Omental fat pad (tissue), 4 donors: ENCODE results near the gene ZSCAN10. TPM values are rescaled to one million over a fixed set of nuclear protein-coding genes. Genes with fewer than 3 reads are reported as not detected.

Experiments used
- ATAC-seq: fragments of 150-250 bp; one replicate; pipeline ENCODE4 v1.9.1; 2016; ENCODE audit warnings: mild to moderate bottlenecking, moderate library complexity; ENCODE audit not compliant: low FRiP score
- DNase-seq: peaks from one replicate; pipeline ENCODE4 v3.0.0-alpha.2; 2019; ENCODE audit warnings: low spot score
- total RNA-seq, 4 donors: library from RNA; depleted of rRNA; stranded (reverse); fragments of >200 nt; gene quantifications; one replicate each; pipeline ENCODE4 v1.1.0, GENCODE V29; 2016
- TF ChIP-seq, protein P1 (sequence below), 3 donors: fragments of 450-650 bp; IDR thresholded peaks; one replicate each; pipeline ENCODE4 v1.5.1; 2016 to 2017; ENCODE audit warnings: antibody characterized with exemption in 3 of 3, mild to moderate bottlenecking in 3 of 3, moderate library complexity in 2 of 3

The ZSCAN10 gene
- total RNA-seq, 4 donors from 2014 or later: 0.28 TPM; not detected in 3

DNA sequence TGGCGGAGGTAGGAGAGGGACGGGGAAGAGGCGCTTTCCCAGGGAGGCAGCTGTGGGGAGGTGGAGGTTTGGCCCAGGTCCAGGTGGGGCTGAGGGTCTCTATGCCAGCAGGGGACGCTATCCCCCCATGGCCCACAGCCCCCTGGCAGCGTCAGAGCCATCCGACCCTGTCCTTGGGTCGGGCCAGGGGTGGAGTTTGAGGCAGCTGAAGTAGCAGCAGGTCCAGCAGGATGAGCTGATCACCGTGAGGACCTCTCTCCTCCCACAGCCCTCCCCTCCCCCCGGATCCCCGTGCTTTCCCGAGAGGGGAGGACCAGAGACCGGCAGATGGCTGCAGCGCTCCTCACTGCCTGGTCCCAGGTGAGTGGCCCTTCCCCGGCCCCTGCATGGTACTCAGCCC, 16.5 kb upstream of the ZSCAN10 start:
- no peak for ATAC-seq
- DNase-seq: no peak
- TF ChIP-seq, protein P1, sequence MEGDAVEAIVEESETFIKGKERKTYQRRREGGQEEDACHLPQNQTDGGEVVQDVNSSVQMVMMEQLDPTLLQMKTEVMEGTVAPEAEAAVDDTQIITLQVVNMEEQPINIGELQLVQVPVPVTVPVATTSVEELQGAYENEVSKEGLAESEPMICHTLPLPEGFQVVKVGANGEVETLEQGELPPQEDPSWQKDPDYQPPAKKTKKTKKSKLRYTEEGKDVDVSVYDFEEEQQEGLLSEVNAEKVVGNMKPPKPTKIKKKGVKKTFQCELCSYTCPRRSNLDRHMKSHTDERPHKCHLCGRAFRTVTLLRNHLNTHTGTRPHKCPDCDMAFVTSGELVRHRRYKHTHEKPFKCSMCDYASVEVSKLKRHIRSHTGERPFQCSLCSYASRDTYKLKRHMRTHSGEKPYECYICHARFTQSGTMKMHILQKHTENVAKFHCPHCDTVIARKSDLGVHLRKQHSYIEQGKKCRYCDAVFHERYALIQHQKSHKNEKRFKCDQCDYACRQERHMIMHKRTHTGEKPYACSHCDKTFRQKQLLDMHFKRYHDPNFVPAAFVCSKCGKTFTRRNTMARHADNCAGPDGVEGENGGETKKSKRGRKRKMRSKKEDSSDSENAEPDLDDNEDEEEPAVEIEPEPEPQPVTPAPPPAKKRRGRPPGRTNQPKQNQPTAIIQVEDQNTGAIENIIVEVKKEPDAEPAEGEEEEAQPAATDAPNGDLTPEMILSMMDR (IDR thresholded peaks at IDR 0.05): no peak

DNA sequence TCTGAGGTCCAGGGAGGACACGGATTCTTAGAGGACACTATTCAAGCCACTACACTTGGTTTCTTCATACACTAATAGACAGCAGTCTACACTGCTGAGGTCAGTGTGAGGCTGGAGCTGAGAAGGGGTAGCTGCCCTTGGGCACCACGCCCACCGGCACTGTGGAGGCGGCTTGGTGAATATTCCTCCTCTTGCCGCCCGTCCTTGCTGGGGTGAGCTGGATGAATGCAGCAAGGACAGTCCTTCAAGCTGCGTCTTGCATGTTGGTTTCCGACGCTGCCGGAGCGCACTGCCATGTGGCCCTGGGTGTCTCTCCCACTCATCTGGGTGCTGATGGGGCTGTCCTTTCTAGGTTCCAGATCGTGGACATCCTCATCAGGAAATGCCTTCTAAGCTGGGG, 15.9 kb upstream of the ZSCAN10 start:
- no peak for ATAC-seq
- TF ChIP-seq, protein P1 (IDR thresholded peaks at IDR 0.05): no peak
- DNase-seq: no peak

DNA sequence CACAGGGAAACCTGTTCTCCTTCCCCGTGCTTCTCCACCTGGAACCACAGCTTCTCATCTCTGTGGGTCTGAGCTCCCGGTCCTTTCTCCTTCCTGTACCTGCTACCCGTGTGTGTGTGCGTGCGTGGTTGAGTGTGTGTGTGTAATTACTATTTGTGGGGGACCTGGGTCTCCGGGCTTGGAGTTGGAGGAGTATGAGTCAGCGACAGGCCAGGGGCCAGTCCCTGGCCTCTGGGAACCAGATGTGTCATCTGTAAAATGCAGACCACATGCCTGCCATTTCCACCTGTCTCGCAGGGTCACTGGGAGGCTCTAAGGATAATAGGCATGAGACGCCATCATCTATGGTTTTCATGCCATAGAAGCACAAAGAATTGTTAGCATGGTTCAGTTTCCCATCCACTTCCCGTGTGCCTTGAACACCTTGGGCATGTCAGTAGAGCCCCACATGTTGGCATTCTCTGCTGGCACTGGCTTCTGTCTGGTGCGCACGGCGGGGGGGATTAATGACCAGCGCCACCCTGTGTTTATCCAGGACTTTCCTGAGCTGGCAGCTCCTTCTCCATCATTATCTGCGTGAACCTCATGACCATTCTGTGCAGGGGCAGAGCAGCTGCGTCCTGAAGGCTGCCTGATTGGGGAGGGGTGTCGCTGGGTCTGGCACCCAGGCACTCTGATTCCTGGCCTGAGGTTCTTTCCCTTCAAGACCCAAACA, 14.8 kb upstream of the ZSCAN10 start:
- DNase-seq: no peak
- no peak for ATAC-seq
- TF ChIP-seq, protein P1 (IDR thresholded peaks at IDR 0.05): no peak

DNA sequence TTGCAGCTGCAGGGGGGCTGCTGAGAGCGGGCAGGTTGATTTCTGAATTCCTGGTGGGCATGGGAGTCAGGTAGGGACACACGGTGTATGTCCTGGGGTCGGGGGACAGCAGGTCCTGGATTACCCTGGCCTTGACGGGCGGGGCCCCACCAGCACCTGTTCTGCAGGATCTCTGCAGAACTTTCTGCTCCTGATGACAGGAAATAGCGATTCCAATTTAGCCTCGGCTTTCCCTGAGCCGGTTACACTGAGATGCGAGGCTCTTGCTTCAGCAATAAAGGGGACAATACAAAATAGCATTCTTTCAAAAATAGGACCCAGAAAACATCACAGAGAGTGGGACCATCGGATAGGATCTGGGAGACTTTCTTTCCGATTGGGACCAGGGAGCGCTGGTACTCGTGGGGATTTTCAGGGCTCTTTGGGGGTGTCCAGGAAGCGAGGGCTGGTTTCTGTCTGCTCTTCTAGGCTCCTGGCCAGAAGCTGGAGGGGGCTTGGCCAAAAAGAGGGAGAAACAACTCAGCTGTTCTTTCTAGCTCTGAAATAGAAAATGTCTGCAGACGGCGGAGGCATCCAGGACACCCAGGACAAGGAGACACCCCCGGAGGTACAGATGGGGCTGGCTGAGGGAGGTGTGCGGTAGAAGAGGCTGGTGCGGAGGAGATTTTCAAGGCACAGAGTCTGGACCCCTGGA, 13.9 kb upstream of the ZSCAN10 start:
- no peak for ATAC-seq
- no peak for DNase-seq
- TF ChIP-seq, protein P1 (IDR thresholded peaks at IDR 0.05): no peak

DNA sequence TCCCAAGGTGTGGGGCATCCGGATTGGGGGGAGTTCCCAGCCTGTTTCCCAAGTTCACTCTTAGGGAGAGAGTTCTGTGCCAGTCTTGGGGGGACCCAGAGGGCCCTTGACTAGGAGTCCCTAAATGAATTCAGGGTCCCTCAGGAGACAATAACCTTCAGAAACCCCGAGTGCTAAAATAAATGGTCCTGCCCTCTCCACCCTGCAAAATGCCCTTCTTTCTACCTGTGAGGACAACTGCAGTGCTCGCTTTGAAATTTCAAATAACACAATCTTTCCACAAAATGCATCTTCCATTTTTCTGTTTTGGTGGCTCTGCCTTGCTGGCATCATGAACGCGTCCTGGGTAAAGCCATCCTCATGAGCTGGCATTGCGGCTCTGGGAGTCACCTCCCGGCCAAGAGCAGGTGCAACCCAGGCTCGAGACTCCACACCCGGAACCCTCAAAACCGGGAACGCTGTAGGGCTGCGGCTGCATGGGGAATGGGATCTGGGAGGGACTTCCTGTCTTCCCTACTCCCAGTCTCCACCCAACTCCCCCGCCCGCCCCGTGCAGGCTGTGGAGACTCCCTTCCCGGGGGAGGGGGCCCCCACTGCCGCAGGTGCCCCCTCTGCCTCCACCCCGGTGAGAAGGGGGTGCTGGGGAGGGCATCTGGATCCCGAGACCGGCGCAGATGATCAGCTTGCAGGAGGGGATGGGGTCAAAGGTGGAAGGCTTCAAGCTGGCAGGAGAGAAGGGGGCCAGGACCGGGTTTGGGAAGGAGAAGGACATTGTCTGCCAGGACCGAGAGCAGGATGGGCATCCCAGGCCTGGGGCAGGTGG, 13.2 kb upstream of the ZSCAN10 start, which contains the start of gene ZNF205:
Gene ZNF205, plus strand, starts transcription at position 529 of the 823 bp plus-strand sequence. CDS start 845 bp downstream, outside the sequence.
- peak; percentile 50 for DNase-seq
- ATAC-seq: peak; percentile 93
- TF ChIP-seq, protein P1 (IDR thresholded peaks at IDR 0.05): no peak

DNA sequence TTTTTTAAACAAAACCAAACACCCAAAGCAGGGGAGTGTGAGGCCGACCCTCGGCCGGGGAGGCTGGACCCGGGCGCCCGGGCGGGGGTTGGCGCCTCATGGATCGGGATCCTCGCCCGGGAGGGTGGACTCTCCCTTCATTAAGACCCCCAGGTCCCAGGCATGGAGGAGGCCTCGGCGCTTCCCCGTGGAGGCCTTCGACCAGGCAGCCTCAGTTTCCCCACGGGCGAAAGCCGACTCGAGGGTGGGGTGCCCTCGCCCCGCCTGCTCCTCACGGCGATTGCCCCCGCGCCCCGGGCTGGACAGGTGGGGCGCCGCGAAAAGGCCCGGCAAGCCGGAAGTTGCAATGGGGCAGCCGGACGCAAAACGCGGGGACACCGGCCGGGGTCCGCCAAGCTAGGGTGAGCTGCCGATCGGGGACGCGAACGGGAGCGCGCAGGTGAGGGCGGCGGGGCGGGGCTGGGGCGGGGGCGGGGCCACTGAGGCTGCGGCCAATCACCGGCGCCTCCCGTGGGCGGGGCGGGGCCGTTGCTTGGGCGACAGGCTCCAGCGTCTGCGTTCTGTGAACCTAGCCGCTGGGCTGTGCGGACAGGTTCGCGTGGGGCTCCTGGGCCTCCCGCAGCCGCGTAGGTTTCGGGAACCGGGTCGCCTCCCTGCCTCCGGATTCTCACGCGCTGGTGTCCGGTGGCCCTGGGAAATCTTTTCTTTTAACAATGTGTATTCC, 7.3 kb upstream of the ZSCAN10 start:
- TF ChIP-seq, protein P1 (IDR thresholded peaks at IDR 0.05): no peak
- DNase-seq (peak; percentile 65), ATAC-seq (peak; percentile 98)
